ENCODE data around the gene CERCAM.
"Not testable (repeated sequence)": the region's sequence is repeated elsewhere in the genome, so short reads cannot be mapped to it uniquely, and the experiment has no call there.

The CERCAM gene

DNA sequence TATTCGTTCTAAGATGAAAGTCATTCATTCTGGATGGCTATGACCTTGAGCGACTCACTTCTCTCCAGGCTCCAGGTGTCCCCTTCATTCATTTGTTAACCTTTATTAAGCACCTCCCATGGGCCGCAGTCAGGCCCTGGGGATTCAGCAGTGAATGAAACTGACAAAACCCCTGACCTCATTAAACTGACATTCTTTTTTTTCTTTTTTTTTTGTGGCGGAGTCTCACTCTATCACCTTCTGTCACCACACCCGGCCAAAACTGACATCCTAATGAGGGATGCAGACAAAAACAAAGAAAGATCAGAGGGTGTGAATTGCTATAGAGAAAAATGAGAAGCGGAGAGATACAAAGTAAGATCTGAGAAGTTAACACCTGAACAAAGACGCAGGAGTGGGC, 18.6 kb downstream of the CERCAM start:
- DNase-seq (ENCODE audit: low read depth): no peak
- H3K4me3 ChIP-seq (ENCODE audit: low read length): no peak overlapping the region
- TF ChIP-seq, protein P1, sequence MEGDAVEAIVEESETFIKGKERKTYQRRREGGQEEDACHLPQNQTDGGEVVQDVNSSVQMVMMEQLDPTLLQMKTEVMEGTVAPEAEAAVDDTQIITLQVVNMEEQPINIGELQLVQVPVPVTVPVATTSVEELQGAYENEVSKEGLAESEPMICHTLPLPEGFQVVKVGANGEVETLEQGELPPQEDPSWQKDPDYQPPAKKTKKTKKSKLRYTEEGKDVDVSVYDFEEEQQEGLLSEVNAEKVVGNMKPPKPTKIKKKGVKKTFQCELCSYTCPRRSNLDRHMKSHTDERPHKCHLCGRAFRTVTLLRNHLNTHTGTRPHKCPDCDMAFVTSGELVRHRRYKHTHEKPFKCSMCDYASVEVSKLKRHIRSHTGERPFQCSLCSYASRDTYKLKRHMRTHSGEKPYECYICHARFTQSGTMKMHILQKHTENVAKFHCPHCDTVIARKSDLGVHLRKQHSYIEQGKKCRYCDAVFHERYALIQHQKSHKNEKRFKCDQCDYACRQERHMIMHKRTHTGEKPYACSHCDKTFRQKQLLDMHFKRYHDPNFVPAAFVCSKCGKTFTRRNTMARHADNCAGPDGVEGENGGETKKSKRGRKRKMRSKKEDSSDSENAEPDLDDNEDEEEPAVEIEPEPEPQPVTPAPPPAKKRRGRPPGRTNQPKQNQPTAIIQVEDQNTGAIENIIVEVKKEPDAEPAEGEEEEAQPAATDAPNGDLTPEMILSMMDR (IDR thresholded peaks at IDR 0.05; ENCODE audit: insufficient read depth, low read depth, low read length, missing control alignments): no peak

DNA sequence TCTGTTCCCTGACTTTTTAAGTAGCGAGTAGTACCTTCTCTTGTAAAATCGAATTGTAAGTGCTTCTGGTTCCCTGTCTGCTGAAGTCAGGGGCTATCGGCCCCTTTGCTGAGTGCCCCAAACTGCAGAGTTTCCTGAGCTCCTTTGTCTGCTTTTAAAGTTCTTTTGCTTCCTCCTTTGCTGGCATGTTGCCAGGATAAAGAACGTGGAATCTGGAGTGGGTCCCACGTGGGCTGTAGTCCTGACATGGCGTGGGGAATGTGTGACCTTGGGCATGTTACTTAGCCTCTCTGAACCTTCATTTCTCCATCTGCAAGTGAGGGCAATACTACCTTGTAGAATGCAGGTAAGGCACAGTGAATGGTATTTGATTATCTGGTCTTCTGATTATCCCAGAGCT, 21.5 kb downstream of the CERCAM start:
- no peak overlapping the region for H3K4me3 ChIP-seq (ENCODE audit: low read length)
- no peak for DNase-seq (ENCODE audit: low read depth)
- TF ChIP-seq, protein P1 (IDR thresholded peaks at IDR 0.05; ENCODE audit: insufficient read depth, low read depth, low read length, missing control alignments): no peak

DNA sequence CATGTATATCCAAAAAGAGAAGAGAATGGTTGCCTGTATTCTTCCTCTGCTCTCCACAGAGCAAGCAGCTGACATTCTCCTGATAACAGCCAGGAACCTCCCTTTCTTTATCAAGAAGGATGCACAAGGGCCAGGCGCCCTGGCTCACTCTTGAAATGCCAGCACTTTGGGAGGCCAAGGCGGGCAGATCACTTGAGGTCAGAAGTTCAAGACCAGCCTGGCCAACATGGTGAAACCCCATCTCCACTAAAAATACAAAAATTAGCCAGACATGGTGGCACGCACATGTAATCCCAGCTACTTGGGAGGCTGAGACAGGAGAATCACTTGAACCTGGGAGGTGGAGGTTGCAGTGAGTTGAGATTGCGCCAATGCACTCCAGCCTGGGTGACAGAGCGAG, 25.8 kb downstream of the CERCAM start:
- DNase-seq (ENCODE audit: low read depth); H3K4me3 ChIP-seq (ENCODE audit: low read length): not testable (repeated sequence)

DNA sequence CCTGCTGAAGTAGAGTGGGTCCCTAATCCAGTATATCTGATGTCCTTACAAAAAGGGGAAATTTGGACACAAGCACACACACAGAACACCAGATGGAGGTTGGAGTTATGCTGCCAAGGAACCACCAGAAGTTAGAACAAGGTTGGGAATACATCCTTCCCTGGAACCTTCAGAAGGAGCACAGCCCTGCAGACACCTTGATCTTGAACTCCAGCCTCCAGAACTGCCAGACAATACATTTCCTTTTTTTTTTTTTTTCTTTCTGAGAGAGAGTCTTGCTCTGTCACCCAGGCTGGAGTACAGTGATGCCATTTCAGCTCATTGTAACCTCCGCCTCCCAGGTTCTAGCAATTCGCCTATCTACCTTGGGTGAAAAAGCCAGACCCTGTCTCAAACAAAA, 28.1 kb downstream of the CERCAM start:
- H3K4me3 ChIP-seq (ENCODE audit: low read length): no peak overlapping the region
- DNase-seq (ENCODE audit: low read depth): no peak
- TF ChIP-seq, protein P1 (IDR thresholded peaks at IDR 0.05; ENCODE audit: insufficient read depth, low read depth, low read length, missing control alignments): no peak

DNA sequence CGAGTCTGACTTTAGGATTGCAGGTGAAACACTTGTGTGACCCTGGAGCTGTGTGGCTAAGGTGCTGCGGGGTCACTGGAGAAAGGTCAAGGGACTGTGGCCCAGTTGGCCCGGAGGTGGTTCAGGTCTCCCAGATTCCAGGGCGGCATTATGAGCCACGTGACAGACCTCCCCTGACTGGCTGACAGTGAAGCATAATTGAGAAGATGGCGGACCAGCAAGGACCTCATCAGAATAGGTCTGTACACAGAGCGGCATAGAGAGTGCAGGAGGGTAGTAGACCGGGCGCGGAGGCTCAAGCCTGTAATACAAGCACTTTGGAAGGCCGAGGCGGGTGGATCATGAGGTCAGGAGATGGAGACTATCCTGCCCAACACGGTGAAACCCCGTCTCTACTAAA, 34.3 kb downstream of the CERCAM start:
- no peak for DNase-seq (ENCODE audit: low read depth)
- TF ChIP-seq, protein P1 (IDR thresholded peaks at IDR 0.05; ENCODE audit: insufficient read depth, low read depth, low read length, missing control alignments): no peak
- H3K4me3 ChIP-seq (ENCODE audit: low read length): no peak overlapping the region

DNA sequence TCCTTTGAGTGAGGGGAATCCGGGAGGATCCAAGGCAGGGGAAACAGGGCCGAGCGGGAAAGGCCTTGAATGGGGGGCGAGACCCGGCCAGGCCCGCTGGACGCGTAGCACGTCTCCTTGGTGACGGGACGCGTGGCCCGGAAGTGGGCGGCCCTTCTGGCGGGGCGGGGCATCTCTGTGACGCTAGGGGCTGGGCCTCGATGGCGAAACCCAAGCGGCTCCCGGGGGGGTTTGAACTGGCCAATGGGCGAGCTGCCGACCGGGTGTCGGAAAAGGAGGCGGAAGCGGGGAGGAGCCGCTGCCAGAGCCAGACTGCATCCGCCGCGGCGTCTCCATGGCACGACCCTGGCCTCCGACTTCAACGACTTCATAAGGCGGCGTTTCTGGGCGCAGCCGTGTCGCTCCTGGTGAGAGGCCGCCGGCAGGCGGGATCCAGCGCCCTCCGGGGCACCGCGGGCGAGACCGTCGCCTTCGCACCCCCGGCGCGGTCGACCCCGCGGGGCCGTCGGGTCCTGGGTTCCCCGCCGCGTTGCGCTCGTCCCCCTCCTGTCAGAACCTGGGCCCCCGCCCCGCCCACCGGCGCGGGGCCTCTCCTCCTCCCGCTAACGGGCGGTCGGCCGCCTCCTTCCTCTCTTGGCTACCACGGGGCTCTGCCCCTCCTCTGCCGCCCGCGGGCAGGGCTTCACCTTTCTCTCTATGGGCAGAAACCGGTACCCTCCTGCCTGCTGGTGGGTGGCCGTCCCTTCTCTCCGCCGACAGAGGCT, 35.4 kb downstream of the CERCAM start, which contains the start of gene ODF2:
Gene ODF2 (plus strand): TSS at position 158 of the 764 bp plus-strand sequence. CDS start 86 bp downstream, at position 244.
- TF ChIP-seq, protein P1 (IDR thresholded peaks at IDR 0.05; ENCODE audit: insufficient read depth, low read depth, low read length, missing control alignments): no peak
- DNase-seq (ENCODE audit: low read depth): peak; percentile 97
- peak within 1 kb of the TSS; percentile 74 for H3K4me3 ChIP-seq (ENCODE audit: low read length)

DNA sequence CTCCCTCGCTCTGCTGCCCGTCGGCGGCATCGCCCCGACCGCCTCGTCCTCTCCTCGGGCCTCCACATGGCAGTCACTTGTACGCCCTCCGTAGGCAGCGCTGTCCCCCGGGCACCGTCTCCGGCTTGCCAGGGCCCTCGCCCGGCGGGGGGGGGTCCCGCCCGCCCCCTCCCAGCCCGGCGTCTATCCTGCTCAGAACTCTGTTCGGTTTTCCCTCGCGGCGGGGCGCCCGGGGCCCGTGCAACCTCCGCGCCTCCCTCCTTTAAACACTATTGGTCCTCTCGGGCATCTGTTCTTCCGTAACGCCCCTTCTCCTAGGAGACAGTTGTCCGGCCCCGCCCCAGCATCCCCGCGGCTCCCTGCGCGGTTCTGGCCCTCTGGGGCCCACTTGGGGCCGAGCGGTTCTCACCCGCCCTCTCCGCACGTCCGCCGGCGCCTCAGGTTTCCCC, 36.0 kb downstream of the CERCAM start:
- H3K4me3 ChIP-seq (ENCODE audit: low read length): peak overlapping the region; percentile 74
- DNase-seq (ENCODE audit: low read depth): peak; percentile 74
- TF ChIP-seq, protein P1 (IDR thresholded peaks at IDR 0.05; ENCODE audit: insufficient read depth, low read depth, low read length, missing control alignments): no peak

Data from epithelial cell of esophagus (primary cell).